Thyroid gland (tissue), 4 donors: ENCODE data around the gene WBP11. TPM values are rescaled to one million over a fixed set of nuclear protein-coding genes. Genes with fewer than 3 reads are reported as not detected.

Experiments used
- DNase-seq, 2 donors: peaks; one replicate each; pipeline ENCODE4 v3.0.0-alpha.2; 2019
- H3K27ac ChIP-seq, 3 donors: fragments of 200-600 bp; sonication (generic); 1 replicate in 2 of 3; 2 replicates in 1 of 3; pipeline ENCODE4 v1.5.1; 2016 to 2019; ENCODE audit warnings: mild to moderate bottlenecking in 1 of 3, moderate library complexity in 1 of 3
- H3K27me3 ChIP-seq: fragments of 200-600 bp; sonication (generic); one replicate; pipeline ENCODE4 v1.5.1; 2019
- H3K36me3 ChIP-seq, 2 donors: fragments of 200-600 bp; sonication (generic); one replicate each; pipeline ENCODE4 v1.5.1; 2016 to 2019
- H3K4me1 ChIP-seq, 2 donors: fragments of 200-600 bp; sonication (generic); one replicate each; pipeline ENCODE4 v1.5.1; 2017 to 2019
- H3K4me3 ChIP-seq, 3 donors: fragments of 200-600 bp; sonication (generic); replicated peaks in 1 of 3; 1 replicate in 2 of 3; 2 replicates in 1 of 3; pipeline ENCODE4 v1.5.1; 2016; ENCODE audit warnings: mild to moderate bottlenecking in 1 of 3
- H3K9me3 ChIP-seq: fragments of 200-600 bp; sonication (generic); one replicate; pipeline ENCODE4 v1.5.1; 2017
- CTCF ChIP-seq, 6 experiments: fragments of 200-600 bp in 3 of 6; fragments of 450-650 bp in 3 of 6; sonication (generic) in 3 of 6; IDR thresholded peaks; one replicate each; pipeline ENCODE4 v1.5.1; 2016 to 2019; ENCODE audit warnings: antibody characterized with exemption in 6 of 6, mild to moderate bottlenecking in 2 of 6, inconsistent platforms in 1 of 6, moderate library complexity in 1 of 6
- POLR2A ChIP-seq, 2 donors: fragments of 450-650 bp; IDR thresholded peaks; one replicate each; pipeline ENCODE4 v1.6.1; 2017; ENCODE audit warnings: antibody characterized with exemption in 2 of 2, mild to moderate bottlenecking in 2 of 2, moderate library complexity in 1 of 2
- WGBS, 2 donors: methylation state at CpG; one replicate each; pipeline ENCODE4 v1.1.5; 2017; 5-methylcytosine and 5-hydroxymethylcytosine counted together
- intact Hi-C: fragments of 100-400 bp; cut with DNase I; formaldehyde crosslinking; loops from one replicate; pipeline ENCODE4 v1.15.1; 2023
- total RNA-seq, 4 donors: library from RNA; depleted of rRNA; stranded (reverse); fragments of >200 nt; gene quantifications; one replicate each; pipeline ENCODE4 v1.2.3, GENCODE V29; 2016

Gene WBP11
- total RNA-seq, 4 donors from 2014 or later, result 23.3 to 34.7 (median 29.6) TPM

- no peak overlapping the region for H3K4me3 ChIP-seq
- H3K27ac ChIP-seq, result no peak overlapping the region
- DNase-seq, result no peak
- no peaks in the 10 kb centered on the region for H3K36me3 ChIP-seq
- no peaks in the 10 kb centered on the region for H3K9me3 ChIP-seq
- H3K4me1 ChIP-seq, result no peaks in the 10 kb centered on the region
- intact Hi-C loops, result no loop called here
- no peaks in the 10 kb centered on the region for H3K27me3 ChIP-seq
- no peak for TF ChIP-seq CTCF (IDR thresholded peaks at IDR 0.05)
- no peak for TF ChIP-seq POLR2A (IDR thresholded peaks at IDR 0.05)
Measured at GRCh38 chr12:14834509-14834908, 31.2 kb upstream of the WBP11 start.

GRCh38 chr12:14833952-14834351, 30.7 kb upstream of the WBP11 start:
- 56 to 60% methylated on average over 1 of the region's 1 CpG for WGBS, 2 donors
- TF ChIP-seq POLR2A (IDR thresholded peaks at IDR 0.05) (no peak), CTCF (IDR thresholded peaks at IDR 0.05) (no peak)

GRCh38 chr12:14833336-14833735, 30.1 kb upstream of the WBP11 start:
- Histone ChIP-seq H3K27me3 (no peaks in the 10 kb centered on the region), H3K4me3 (no peak overlapping the region), H3K9me3 (no peaks in the 10 kb centered on the region), H3K4me1 (no peaks in the 10 kb centered on the region), H3K27ac (no peak overlapping the region), H3K36me3 (no peaks in the 10 kb centered on the region)
- intact Hi-C loops, result no loop called here
- WGBS, 2 donors, result 86 to 91% methylated on average over 3 of the region's 3 CpGs
- TF ChIP-seq CTCF (IDR thresholded peaks at IDR 0.05), result no peak
- TF ChIP-seq POLR2A (IDR thresholded peaks at IDR 0.05), result no peak
- no peak for DNase-seq

More at GRCh38 chr12:14833952-14834351, 30.7 kb upstream of the WBP11 start:
- no peak overlapping the region for H3K4me3 ChIP-seq
- no peak for DNase-seq
- no peaks in the 10 kb centered on the region for H3K9me3 ChIP-seq
- H3K36me3 ChIP-seq, result no peaks in the 10 kb centered on the region
- H3K27me3 ChIP-seq, result no peaks in the 10 kb centered on the region
- H3K4me1 ChIP-seq, result no peaks in the 10 kb centered on the region
- H3K27ac ChIP-seq, result no peak overlapping the region
- intact Hi-C loops, result no loop called here

GRCh38 chr12:14828892-14829291, 25.6 kb upstream of the WBP11 start:
- H3K27me3 ChIP-seq, result no peaks in the 10 kb centered on the region
- no peak overlapping the region for H3K4me3 ChIP-seq
- no peak for TF ChIP-seq POLR2A (IDR thresholded peaks at IDR 0.05)
- TF ChIP-seq CTCF (IDR thresholded peaks at IDR 0.05), result no peak
- no peaks in the 10 kb centered on the region for H3K4me1 ChIP-seq
- intact Hi-C loops, result no loop called here
- no peak overlapping the region for H3K27ac ChIP-seq
- no peaks in the 10 kb centered on the region for H3K36me3 ChIP-seq
- no peak for DNase-seq
- no peaks in the 10 kb centered on the region for H3K9me3 ChIP-seq

GRCh38 chr12:14827043-14827442, 23.8 kb upstream of the WBP11 start:
- no peak overlapping the region for H3K4me3 ChIP-seq
- DNase-seq, result no peak
- H3K27me3 ChIP-seq, result no peaks in the 10 kb centered on the region
- WGBS, 2 donors, result 97 to 98% methylated on average over 2 of the region's 2 CpGs
- intact Hi-C loops, result no loop called here
- H3K9me3 ChIP-seq, result no peaks in the 10 kb centered on the region
- no peaks in the 10 kb centered on the region for H3K36me3 ChIP-seq
- no peaks in the 10 kb centered on the region for H3K4me1 ChIP-seq
- peak overlapping the region in 1 of 3 donors; percentile 32 for H3K27ac ChIP-seq
- TF ChIP-seq CTCF (IDR thresholded peaks at IDR 0.05) (no peak), POLR2A (IDR thresholded peaks at IDR 0.05) (no peak)
